ENCODE data around the gene EIF3A. TPM values are rescaled to one million over a fixed set of nuclear protein-coding genes. Genes with fewer than 3 reads are reported as not detected.

EIF3A gene
- total RNA-seq, 1 donor from 2014 or later, result 150 TPM

GRCh38 chr10:118985576-118985975 is 95.0 kb downstream of the EIF3A start:
- FAIRE-seq (no peak), DNase-seq (ENCODE audit: low read depth) (no peak)
- TF ChIP-seq, protein P1, sequence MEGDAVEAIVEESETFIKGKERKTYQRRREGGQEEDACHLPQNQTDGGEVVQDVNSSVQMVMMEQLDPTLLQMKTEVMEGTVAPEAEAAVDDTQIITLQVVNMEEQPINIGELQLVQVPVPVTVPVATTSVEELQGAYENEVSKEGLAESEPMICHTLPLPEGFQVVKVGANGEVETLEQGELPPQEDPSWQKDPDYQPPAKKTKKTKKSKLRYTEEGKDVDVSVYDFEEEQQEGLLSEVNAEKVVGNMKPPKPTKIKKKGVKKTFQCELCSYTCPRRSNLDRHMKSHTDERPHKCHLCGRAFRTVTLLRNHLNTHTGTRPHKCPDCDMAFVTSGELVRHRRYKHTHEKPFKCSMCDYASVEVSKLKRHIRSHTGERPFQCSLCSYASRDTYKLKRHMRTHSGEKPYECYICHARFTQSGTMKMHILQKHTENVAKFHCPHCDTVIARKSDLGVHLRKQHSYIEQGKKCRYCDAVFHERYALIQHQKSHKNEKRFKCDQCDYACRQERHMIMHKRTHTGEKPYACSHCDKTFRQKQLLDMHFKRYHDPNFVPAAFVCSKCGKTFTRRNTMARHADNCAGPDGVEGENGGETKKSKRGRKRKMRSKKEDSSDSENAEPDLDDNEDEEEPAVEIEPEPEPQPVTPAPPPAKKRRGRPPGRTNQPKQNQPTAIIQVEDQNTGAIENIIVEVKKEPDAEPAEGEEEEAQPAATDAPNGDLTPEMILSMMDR (IDR thresholded peaks at IDR 0.05; ENCODE audit: insufficient read depth, low read length, severe bottlenecking), result no peak
- Histone ChIP-seq H3K36me3 (ENCODE audit: control insufficient read depth, insufficient read depth, low read length) (no peaks in the 10 kb centered on the region), H3K4me3 (ENCODE audit: low read depth, low read length) (no peak overlapping the region), H3K27me3 (ENCODE audit: control insufficient read depth, insufficient read depth, low read length) (no peaks in the 10 kb centered on the region)

Other genes with a start within 250 kb of the EIF3A start
- 0.79 and 1.3 TPM in 2 replicates for gene NANOS1, start 51.1 kb downstream of the EIF3A start, total RNA-seq
- gene DENND10, start 23.3 kb upstream of the EIF3A start, total RNA-seq, result 59.0 and 67.3 TPM in 2 replicates
- gene SFXN4, start 84.9 kb upstream of the EIF3A start, total RNA-seq, result 19.5 and 21.6 TPM in 2 replicates
- gene PRDX3, start 98.0 kb upstream of the EIF3A start, total RNA-seq, result 107 and 110 TPM in 2 replicates
- gene GRK5, start 126.8 kb upstream of the EIF3A start, total RNA-seq, result 1.5 and 2.4 TPM in 2 replicates

Data from bronchial epithelial cell (primary cell).